ENCODE data around the gene SH2D2A. TPM values are rescaled to one million over a fixed set of nuclear protein-coding genes. Genes with fewer than 3 reads are reported as not detected.

SH2D2A gene
- total RNA-seq, 2 experiments from 2014 or later, result 2.1 to 5.8 TPM

GRCh38 chr1:156794506-156795373 lies 21.9 kb downstream of the SH2D2A start:
- Histone ChIP-seq H3K9me3 (ENCODE audit: low read length) (no peaks in the 10 kb centered on the region), H3K4me1 (ENCODE audit: insufficient read depth, low read length, poor library complexity, severe bottlenecking) (peaks cover 15% of the 10 kb centered on the region), H3K36me3 (ENCODE audit: insufficient read depth, low read length) (peaks cover 98% of the 10 kb centered on the region), H2AFZ (ENCODE audit: low read length) (no peak overlapping the region), H4K20me1 (ENCODE audit: insufficient read depth, low read length) (0 out of 2 replicates have a peak, but pooled peaks cover 4% of the 10 kb centered on the region), H3K27ac (ENCODE audit: low read depth, low read length, poor library complexity, severe bottlenecking) (no peak overlapping the region), H3K9me2 (ENCODE audit: insufficient read depth, low read length) (no peaks in the 10 kb centered on the region), H3K4me2 (ENCODE audit: low read length) (no peak overlapping the region), H3K79me2 (ENCODE audit: insufficient read depth, low read depth, low read length) (no peaks in the 10 kb centered on the region), H3K4me3 (ENCODE audit: low read depth, low read length, poor library complexity, severe bottlenecking) (no peak overlapping the region)
- no TSS peak for BruUV-seq (replicated peaks)
- no peak for DNase-seq (ENCODE audit: low spot score)
- TF ChIP-seq CTCF (conservative IDR thresholded peaks at IDR 0.05; ENCODE audit: low read length) (no peak), EZH2phosphoT487 (IDR thresholded peaks at IDR 0.05; ENCODE audit: borderline replicate concordance, low read depth, low read length) (no peak)
- CTCF ChIA-PET (ENCODE audit: unreplicated experiment), result no interaction called here
- intact Hi-C loops (cut with micrococcal nuclease; ENCODE audit: unreplicated experiment), result loop anchor here (5.0 to 10.0 kb wide), 2 partner anchors 43 to 110 kb away; no protein-coding TSS in a partner anchor
- POLR2A ChIA-PET, result interaction anchor here (0.6 to 0.7 kb wide), 2 partner anchors 25 to 32 kb away, joined by 3 to 4 read pairs; no protein-coding TSS in a partner anchor

DNA sequence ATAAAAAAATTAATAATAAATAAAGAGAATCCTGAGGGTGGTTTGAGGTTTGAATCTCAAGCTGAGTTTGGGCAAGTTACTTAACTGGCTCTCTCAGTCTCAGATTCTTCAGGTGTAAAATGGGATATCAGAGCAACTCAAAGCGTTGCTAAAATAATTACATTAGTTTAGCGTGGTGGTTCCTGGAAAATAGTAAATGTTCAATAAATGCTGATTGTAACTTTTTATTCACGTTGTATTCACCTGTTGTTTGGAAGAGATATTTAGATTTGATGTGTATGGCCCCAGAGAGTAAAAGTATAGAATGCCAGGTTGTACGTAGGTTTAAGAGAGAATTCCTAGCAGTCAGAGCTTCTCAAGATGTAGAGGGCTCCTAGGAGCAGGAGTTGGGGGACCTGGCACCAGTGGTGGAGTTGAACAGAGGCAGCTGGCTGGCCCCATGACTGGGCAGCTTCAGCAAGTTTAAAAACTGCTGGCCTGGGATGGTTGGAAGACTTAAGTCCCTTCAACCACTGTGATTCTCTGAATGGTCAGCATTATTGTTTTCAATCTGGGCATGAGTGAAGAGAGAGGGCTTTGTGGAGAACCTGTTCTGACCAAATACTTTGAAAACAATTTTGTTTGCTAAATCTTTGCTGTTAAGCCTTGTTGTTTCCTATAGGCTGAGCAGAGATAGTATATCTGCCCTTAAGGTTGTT lies 26.9 kb downstream of the SH2D2A start:
- intact Hi-C loops (cut with micrococcal nuclease; ENCODE audit: unreplicated experiment), result loop anchor here (10.0 kb wide), 1 partner anchor 105 kb away; no protein-coding TSS in a partner anchor
- ChIA-PET POLR2A (no interaction called here), CTCF (ENCODE audit: unreplicated experiment) (no interaction called here)
- Histone ChIP-seq H3K36me3 (ENCODE audit: insufficient read depth, low read length) (peaks cover 93% of the 10 kb centered on the region), H4K20me1 (ENCODE audit: insufficient read depth, low read length) (no peaks in the 10 kb centered on the region), H3K9me2 (ENCODE audit: insufficient read depth, low read length) (no peaks in the 10 kb centered on the region), H2AFZ (ENCODE audit: low read length) (no peak overlapping the region), H3K4me3 (ENCODE audit: low read depth, low read length, poor library complexity, severe bottlenecking) (no peak overlapping the region), H3K4me1 (ENCODE audit: insufficient read depth, low read length, poor library complexity, severe bottlenecking) (no peaks in the 10 kb centered on the region), H3K4me2 (ENCODE audit: low read length) (no peak overlapping the region), H3K79me2 (ENCODE audit: insufficient read depth, low read depth, low read length) (no peaks in the 10 kb centered on the region), H3K9me3 (ENCODE audit: low read length) (no peaks in the 10 kb centered on the region), H3K27ac (ENCODE audit: low read depth, low read length, poor library complexity, severe bottlenecking) (no peak overlapping the region)
- TF ChIP-seq CTCF (conservative IDR thresholded peaks at IDR 0.05; ENCODE audit: low read length) (no peak), EZH2phosphoT487 (IDR thresholded peaks at IDR 0.05; ENCODE audit: borderline replicate concordance, low read depth, low read length) (no peak)
- DNase-seq (ENCODE audit: low spot score), result no peak
- TSS peak; percentile 44 for BruUV-seq (replicated peaks)
